ENCODE results near the gene SIRT7. TPM values are rescaled to one million over a fixed set of nuclear protein-coding genes. Genes with fewer than 3 reads are reported as not detected.

SIRT7 gene
- polyA plus RNA-seq, 1 of the 3 experiments (the other 2 are of a cell fraction) = 32.6 TPM

GRCh38 chr17:81960130-81960958, 42.4 kb upstream of the SIRT7 start:
- Histone ChIP-seq H3K4me2 (peak overlapping the region; percentile 72), H4K20me1 (ENCODE audit: insufficient read depth) (no peaks in the 10 kb centered on the region), H3K79me2 (ENCODE audit: insufficient read depth) (no peaks in the 10 kb centered on the region), H3K27ac (ENCODE audit: low read depth in 2 of 2, low read length in 1 of 2) (no peak overlapping the region), H3K9me3 (no peaks in the 10 kb centered on the region), H2AFZ (ENCODE audit: low read depth) (peak overlapping the region; percentile 51; the same call in 1 of the 2 replicates), H3F3A (replicated peaks; ENCODE audit: insufficient read depth) (peaks cover 9% of the 10 kb centered on the region), H3K4me3 (ENCODE audit: low read depth in 2 of 2, low read length in 1 of 2) (peak overlapping the region in 1 of 2 experiments; percentile 40; a peak in 3 of 4 replicates), H3K4me1 (ENCODE audit: control insufficient read depth in 1 of 2, insufficient read depth in 2 of 2, low read depth in 1 of 2, low read length in 1 of 2) (peaks cover 0 to 25% of the 10 kb centered on the region in 2 experiments; a peak in 1 of 4 replicates), H3K27me3 (ENCODE audit: insufficient read depth) (peaks cover 18% of the 10 kb centered on the region), H3K36me3 (replicated peaks in 1 of 2; ENCODE audit: control insufficient read depth in 1 of 2, insufficient read depth in 2 of 2, low read length in 1 of 2) (no peaks in the 10 kb centered on the region), H3K9me2 (no peaks in the 10 kb centered on the region), H3K9ac (no peak overlapping the region)
- CTCF ChIA-PET = interaction anchor here (0.6 to 14.5 kb wide), 57 partner anchors 8 to 349 kb away, joined by 3 to 1216 read pairs (median 6); partner anchors contain the start of genes ANAPC11, ARHGDIA, ASPSCR1 and CENPX
- POLR2A ChIA-PET = interaction anchor here (0.9 to 2.3 kb wide), 8 partner anchors 17 to 77 kb away, joined by 3 to 41 read pairs (median 4); partner anchors contain the start of genes ASPSCR1, CENPX, DCXR and LRRC45
- WGBS (ENCODE audit: low lambda C conversion rate) = 3% methylated on average over 40 of the region's 98 CpGs
- no peak for TF ChIP-seq SIN3A (IDR thresholded peaks at IDR 0.05; ENCODE audit: borderline replicate concordance, low read depth, low read length)
- TF ChIP-seq EZH2phosphoT487 (IDR thresholded peaks at IDR 0.05; ENCODE audit: borderline replicate concordance, low read depth) = peak; percentile 91
- no peak for TF ChIP-seq TCF12 (IDR thresholded peaks at IDR 0.05)
- no peak for DNase-seq

- peak; percentile 96 for DNase-seq
- H3K36me3 ChIP-seq (replicated peaks in 1 of 2; ENCODE audit: control insufficient read depth in 1 of 2, insufficient read depth in 2 of 2, low read length in 1 of 2) = no peaks in the 10 kb centered on the region
- WGBS (ENCODE audit: low lambda C conversion rate) = 8% methylated on average over 58 of the region's 112 CpGs
- H3K79me2 ChIP-seq (ENCODE audit: insufficient read depth) = no peaks in the 10 kb centered on the region
- H2AFZ ChIP-seq (ENCODE audit: low read depth) = peak overlapping the region; percentile 51; the same call in 1 of the 2 replicates
- peak overlapping the region; percentile 72 for H3K4me2 ChIP-seq
- H3K4me3 ChIP-seq (ENCODE audit: low read depth in 2 of 2, low read length in 1 of 2) = peak overlapping the region; percentile 40 to 49
- no peak overlapping the region for H3K27ac ChIP-seq (ENCODE audit: low read depth in 2 of 2, low read length in 1 of 2)
- no peaks in the 10 kb centered on the region for H3K9me3 ChIP-seq
- H3F3A ChIP-seq (replicated peaks; ENCODE audit: insufficient read depth) = peaks cover 1% of the 10 kb centered on the region
- peaks cover 0 to 25% of the 10 kb centered on the region in 2 experiments; a peak in 1 of 4 replicates for H3K4me1 ChIP-seq (ENCODE audit: control insufficient read depth in 1 of 2, insufficient read depth in 2 of 2, low read depth in 1 of 2, low read length in 1 of 2)
- ChIA-PET CTCF (interaction anchor here (0.6 to 14.5 kb wide), 72 partner anchors 9 to 447 kb away, joined by 3 to 1216 read pairs (median 5); partner anchors contain the start of genes ACTG1, ANAPC11, ARHGDIA and ASPSCR1), POLR2A (interaction anchor here (0.9 to 2.3 kb wide), 10 partner anchors 17 to 78 kb away, joined by 3 to 41 read pairs (median 4); partner anchors contain the start of genes ALYREF, ANAPC11, ASPSCR1 and CENPX)
- no peak overlapping the region for H3K9ac ChIP-seq
- H3K27me3 ChIP-seq (ENCODE audit: insufficient read depth) = peaks cover 18% of the 10 kb centered on the region
- H3K9me2 ChIP-seq = no peaks in the 10 kb centered on the region
- no peaks in the 10 kb centered on the region for H4K20me1 ChIP-seq (ENCODE audit: insufficient read depth)
- TF ChIP-seq FOXJ3 (CRISPR knock-in tag; IDR thresholded peaks at IDR 0.05) (no peak), SMC3 (IDR thresholded peaks at IDR 0.05; ENCODE audit: low read depth, low read length) (peak; percentile 100), MEF2A (IDR thresholded peaks at IDR 0.05; ENCODE audit: borderline replicate concordance, low read depth) (no peak), USF1 (IDR thresholded peaks at IDR 0.05; ENCODE audit: borderline replicate concordance, low read depth) (no peak), MXI1 (IDR thresholded peaks at IDR 0.05; ENCODE audit: low read depth, low read length) (peak; percentile 64; the same call in 1 of the 2 replicates), USF2 (IDR thresholded peaks at IDR 0.05; ENCODE audit: borderline replicate concordance, low read depth, low read length) (no peak), ZBTB33 (IDR thresholded peaks at IDR 0.05; ENCODE audit: borderline replicate concordance, low read depth) (no peak), MAX (IDR thresholded peaks at IDR 0.05; ENCODE audit: low read depth) (peak; percentile 55; the same call in 1 of the 2 replicates), GATA2 (CRISPR knock-in tag; IDR thresholded peaks at IDR 0.05) (no peak), TAF1 (IDR thresholded peaks at IDR 0.05; ENCODE audit: borderline replicate concordance, low read depth, low read length) (no peak), ELF1 (IDR thresholded peaks at IDR 0.05) (no peak), CTCF (IDR thresholded peaks at IDR 0.05) (peak; percentile 62), GABPA (IDR thresholded peaks at IDR 0.05; ENCODE audit: low read depth) (no peak), SIN3A (IDR thresholded peaks at IDR 0.05; ENCODE audit: borderline replicate concordance, low read depth, low read length) (no peak), POLR2AphosphoS5 (IDR thresholded peaks at IDR 0.05; ENCODE audit: low read depth, low read length) (no peak), JUND (IDR thresholded peaks at IDR 0.05) (no peak)
Measured at GRCh38 chr17:81959362-81960129, 41.6 kb upstream of the SIRT7 start.
